ENCODE measurements around the gene BUD23.

The BUD23 gene

DNA sequence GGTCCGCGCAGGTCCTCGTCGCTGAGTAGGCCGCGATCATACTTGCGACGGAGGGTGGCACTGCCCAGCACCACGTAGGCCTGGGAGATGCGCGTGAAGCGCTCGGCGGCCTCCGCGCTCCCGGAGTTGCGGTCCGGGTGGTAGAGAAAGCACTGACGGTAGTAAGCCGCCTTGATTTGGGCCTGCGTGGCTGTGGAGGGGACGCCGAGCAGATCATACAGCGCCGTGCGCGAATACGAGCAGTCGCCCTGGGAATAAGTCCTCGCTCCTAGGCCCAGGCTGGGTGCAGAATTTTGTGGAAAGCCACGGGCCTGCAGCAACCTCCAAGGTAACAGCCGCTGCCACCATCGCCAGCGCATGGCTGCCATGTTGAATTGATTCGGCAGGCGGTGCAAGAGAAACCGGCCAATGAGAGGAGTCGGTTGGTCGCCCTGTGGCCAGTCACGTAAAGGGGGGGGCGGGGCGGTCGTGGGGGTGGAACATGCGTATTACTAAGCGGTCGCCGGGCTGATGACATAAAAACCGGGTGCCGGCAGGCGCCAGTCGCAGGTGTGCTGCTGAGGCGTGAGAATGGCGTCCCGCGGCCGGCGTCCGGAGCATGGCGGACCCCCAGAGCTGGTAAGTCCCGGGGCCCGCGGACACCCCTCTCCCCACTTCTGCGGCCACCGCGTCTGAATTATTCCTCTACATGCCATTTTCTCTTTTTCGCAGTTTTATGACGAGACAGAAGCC is at the start of gene BUD23, which contains the start of gene DNAJC30:
Gene BUD23 (plus strand): TSS at position 542 of the 732 bp plus-strand sequence. CDS start 29 bp downstream, at position 571.
Gene DNAJC30 (minus strand): TSS at position 398 of the 732 bp plus-strand sequence. CDS start 30 bp downstream, at position 368.
- peaks cover 21% of the 10 kb centered on the region for H3K4me1 ChIP-seq (ENCODE audit: control insufficient read depth, insufficient read depth, low read length)
- no peaks in the 10 kb centered on the region for H3K9me3 ChIP-seq (ENCODE audit: control insufficient read depth, low read length)
- H3K4me3 ChIP-seq (ENCODE audit: low read length), result peak within 1 kb of the TSS; percentile 97
- DNase-seq (ENCODE audit: low read depth), result peak; percentile 98
- H3K36me3 ChIP-seq (ENCODE audit: control insufficient read depth, insufficient read depth, low read length, severe bottlenecking), result peaks cover 14% of the 10 kb centered on the region
- peak within 1 kb of the TSS; percentile 95 for H3K9ac ChIP-seq (ENCODE audit: low read length)
- no peaks in the 10 kb centered on the region for H3K27me3 ChIP-seq (replicated peaks; ENCODE audit: control insufficient read depth, insufficient read depth, low read length)

DNA sequence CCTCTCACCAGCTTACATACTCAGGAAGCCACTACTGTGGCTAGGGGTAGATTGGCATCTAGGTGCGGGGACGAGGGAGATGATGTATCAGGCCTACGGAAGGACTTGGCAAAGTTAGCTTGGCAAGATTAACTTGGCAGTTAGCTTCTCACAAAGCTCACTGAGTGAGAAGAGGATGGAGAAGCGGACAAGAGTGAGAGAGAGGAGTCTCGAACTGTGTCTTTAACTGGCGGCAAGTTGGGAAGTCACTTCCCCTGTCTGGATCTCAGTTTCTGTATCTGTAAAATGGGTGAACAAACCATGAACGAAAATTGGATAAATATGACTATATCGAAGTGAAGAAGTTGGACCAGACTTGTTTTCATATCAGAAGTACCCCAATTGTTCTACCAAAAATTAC is 49.6 kb upstream of the BUD23 start:
- Histone ChIP-seq H3K27me3 (replicated peaks; ENCODE audit: control insufficient read depth, insufficient read depth, low read length) (peaks cover 16% of the 10 kb centered on the region), H3K4me3 (ENCODE audit: low read length) (no peak overlapping the region), H3K9ac (ENCODE audit: low read length) (no peak overlapping the region), H3K4me1 (ENCODE audit: control insufficient read depth, insufficient read depth, low read length) (peaks cover 9% of the 10 kb centered on the region), H3K9me3 (ENCODE audit: control insufficient read depth, low read length) (no peaks in the 10 kb centered on the region), H3K36me3 (ENCODE audit: control insufficient read depth, insufficient read depth, low read length, severe bottlenecking) (no peaks in the 10 kb centered on the region)
- no peak for DNase-seq (ENCODE audit: low read depth)

GRCh38 chr7:73635428-73636200 is 47.8 kb upstream of the BUD23 start:
- H3K27me3 ChIP-seq (replicated peaks; ENCODE audit: control insufficient read depth, insufficient read depth, low read length), result peaks cover 16% of the 10 kb centered on the region
- DNase-seq (ENCODE audit: low read depth), result no peak
- no peaks in the 10 kb centered on the region for H3K36me3 ChIP-seq (ENCODE audit: control insufficient read depth, insufficient read depth, low read length, severe bottlenecking)
- H3K4me1 ChIP-seq (ENCODE audit: control insufficient read depth, insufficient read depth, low read length), result peaks cover 9% of the 10 kb centered on the region
- H3K9me3 ChIP-seq (ENCODE audit: control insufficient read depth, low read length), result no peaks in the 10 kb centered on the region
- no peak overlapping the region for H3K9ac ChIP-seq (ENCODE audit: low read length)
- H3K4me3 ChIP-seq (ENCODE audit: low read length), result no peak overlapping the region

DNA sequence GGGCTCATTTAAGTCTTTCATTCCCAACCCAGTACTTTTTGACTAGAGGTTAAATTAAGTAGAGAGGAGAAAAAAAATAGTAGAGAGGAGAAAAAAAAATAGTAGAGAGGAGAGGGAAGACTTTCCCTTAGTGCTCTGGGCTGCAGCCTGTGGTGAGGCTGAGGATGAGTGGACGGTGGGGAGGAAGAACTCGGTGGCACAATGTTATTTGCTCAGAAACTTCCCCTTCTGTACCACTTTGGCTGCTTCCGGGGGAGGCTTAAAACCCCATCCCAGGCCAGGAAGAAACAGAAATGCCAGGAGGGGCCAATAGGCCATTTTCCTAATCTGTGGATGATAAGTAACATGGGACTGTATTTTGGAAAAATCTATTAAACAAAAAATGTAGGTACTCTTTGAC is 44.5 kb upstream of the BUD23 start:
- H3K9ac ChIP-seq (ENCODE audit: low read length), result no peak overlapping the region
- H3K36me3 ChIP-seq (ENCODE audit: control insufficient read depth, insufficient read depth, low read length, severe bottlenecking), result no peaks in the 10 kb centered on the region
- no peak for DNase-seq (ENCODE audit: low read depth)
- H3K4me3 ChIP-seq (ENCODE audit: low read length), result no peak overlapping the region
- H3K4me1 ChIP-seq (ENCODE audit: control insufficient read depth, insufficient read depth, low read length), result peaks cover 9% of the 10 kb centered on the region
- H3K9me3 ChIP-seq (ENCODE audit: control insufficient read depth, low read length), result no peaks in the 10 kb centered on the region
- H3K27me3 ChIP-seq (replicated peaks; ENCODE audit: control insufficient read depth, insufficient read depth, low read length), result peaks cover 14% of the 10 kb centered on the region

GRCh38 chr7:73642834-73643233 is 40.6 kb upstream of the BUD23 start:
- no peaks in the 10 kb centered on the region for H3K9me3 ChIP-seq (ENCODE audit: control insufficient read depth, low read length)
- peaks cover 3% of the 10 kb centered on the region for H3K4me1 ChIP-seq (ENCODE audit: control insufficient read depth, insufficient read depth, low read length)
- no peak for DNase-seq (ENCODE audit: low read depth)
- no peak overlapping the region for H3K4me3 ChIP-seq (ENCODE audit: low read length)
- no peaks in the 10 kb centered on the region for H3K36me3 ChIP-seq (ENCODE audit: control insufficient read depth, insufficient read depth, low read length, severe bottlenecking)
- H3K9ac ChIP-seq (ENCODE audit: low read length), result no peak overlapping the region
- H3K27me3 ChIP-seq (replicated peaks; ENCODE audit: control insufficient read depth, insufficient read depth, low read length), result peaks cover 44% of the 10 kb centered on the region

DNA sequence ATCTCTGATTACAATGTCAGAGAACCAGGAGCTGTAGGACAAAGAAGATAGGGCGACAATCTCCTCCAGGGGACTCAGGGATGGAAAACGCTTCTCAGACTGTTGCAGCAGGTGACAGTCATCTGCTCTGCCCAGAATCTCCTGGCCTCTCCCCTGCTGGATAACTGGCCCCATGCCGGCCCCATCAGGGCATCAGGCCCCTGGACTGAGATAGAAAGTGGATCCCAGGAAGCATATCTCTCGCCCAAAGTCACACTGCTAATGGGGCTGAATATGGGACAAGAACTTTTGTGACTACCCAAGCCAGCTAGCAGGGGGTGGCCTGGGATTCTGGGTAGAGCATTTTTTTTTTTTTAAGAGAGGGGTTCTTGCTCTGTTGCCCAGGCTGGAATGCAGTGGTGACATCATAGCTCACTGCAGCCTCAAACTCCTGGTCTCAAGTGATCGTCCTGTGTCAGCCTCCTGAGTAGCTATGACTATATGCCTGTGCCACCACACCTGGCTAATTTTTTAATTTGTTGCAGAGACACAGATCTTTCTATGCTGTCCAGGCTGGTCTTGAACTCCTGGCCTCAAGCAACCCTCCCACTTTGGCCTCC is 38.6 kb upstream of the BUD23 start:
- Histone ChIP-seq H3K4me3 (ENCODE audit: low read length) (no peak overlapping the region), H3K9me3 (ENCODE audit: control insufficient read depth, low read length) (no peaks in the 10 kb centered on the region), H3K36me3 (ENCODE audit: control insufficient read depth, insufficient read depth, low read length, severe bottlenecking) (no peaks in the 10 kb centered on the region), H3K9ac (ENCODE audit: low read length) (no peak overlapping the region), H3K27me3 (replicated peaks; ENCODE audit: control insufficient read depth, insufficient read depth, low read length) (peaks cover 60% of the 10 kb centered on the region), H3K4me1 (ENCODE audit: control insufficient read depth, insufficient read depth, low read length) (peaks cover 7% of the 10 kb centered on the region)
- no peak for DNase-seq (ENCODE audit: low read depth)

GRCh38 chr7:73645643-73646174 is 37.7 kb upstream of the BUD23 start:
- no peaks in the 10 kb centered on the region for H3K9me3 ChIP-seq (ENCODE audit: control insufficient read depth, low read length)
- H3K9ac ChIP-seq (ENCODE audit: low read length), result no peak overlapping the region
- peaks cover 65% of the 10 kb centered on the region for H3K27me3 ChIP-seq (replicated peaks; ENCODE audit: control insufficient read depth, insufficient read depth, low read length)
- no peak overlapping the region for H3K4me3 ChIP-seq (ENCODE audit: low read length)
- DNase-seq (ENCODE audit: low read depth), result no peak
- no peaks in the 10 kb centered on the region for H3K36me3 ChIP-seq (ENCODE audit: control insufficient read depth, insufficient read depth, low read length, severe bottlenecking)
- peaks cover 7% of the 10 kb centered on the region for H3K4me1 ChIP-seq (ENCODE audit: control insufficient read depth, insufficient read depth, low read length)

DNA sequence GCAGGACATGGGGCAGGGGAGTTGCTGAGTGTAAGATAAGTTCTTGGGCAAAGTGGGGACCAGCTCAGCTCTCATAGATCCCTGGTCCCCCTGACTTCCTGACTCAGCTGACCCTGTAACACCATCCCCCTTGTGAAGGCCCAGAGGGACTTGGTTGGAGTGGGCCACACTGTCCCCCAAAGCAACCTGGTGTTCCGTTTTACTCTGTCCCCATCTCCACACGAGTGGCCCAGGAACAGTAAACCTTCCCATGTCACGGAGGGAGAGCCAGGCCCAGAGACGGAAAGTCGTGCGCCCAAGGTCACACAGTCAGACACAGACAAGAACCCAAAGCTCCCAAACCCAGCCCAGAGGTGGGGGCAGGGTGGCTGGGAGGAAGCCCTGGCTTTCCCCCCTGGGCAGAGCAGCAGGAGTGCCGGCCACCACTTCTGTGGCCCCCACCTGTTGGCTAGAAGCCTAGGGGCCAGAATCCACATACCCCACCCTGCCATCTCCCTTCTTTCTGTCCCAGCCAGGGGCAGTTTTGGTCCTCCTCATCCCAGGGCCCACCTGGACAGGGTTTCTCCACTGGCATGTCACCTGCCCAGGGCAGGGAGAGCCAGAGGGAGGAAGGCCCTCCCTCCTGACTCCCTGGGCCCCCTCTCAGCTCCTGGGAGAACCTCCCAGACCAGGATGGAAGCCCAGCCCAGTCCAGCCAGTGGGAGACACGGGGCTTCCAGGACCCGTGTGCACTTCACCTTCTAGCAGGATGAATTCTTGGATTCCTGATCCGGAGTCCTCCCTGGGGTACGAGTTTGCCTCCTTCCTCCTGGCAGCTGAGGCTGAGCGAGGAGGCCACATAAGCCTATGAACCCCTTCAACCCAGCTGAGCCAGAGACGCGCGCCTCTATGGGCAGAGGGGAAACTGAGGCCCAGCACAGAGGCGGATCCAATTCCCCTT is 36.3 kb upstream of the BUD23 start:
- H3K9me3 ChIP-seq (ENCODE audit: control insufficient read depth, low read length), result no peaks in the 10 kb centered on the region
- DNase-seq (ENCODE audit: low read depth), result no peak
- H3K4me1 ChIP-seq (ENCODE audit: control insufficient read depth, insufficient read depth, low read length), result peaks cover 7% of the 10 kb centered on the region
- peak overlapping the region; percentile 62 for H3K4me3 ChIP-seq (ENCODE audit: low read length)
- no peak overlapping the region for H3K9ac ChIP-seq (ENCODE audit: low read length)
- no peaks in the 10 kb centered on the region for H3K36me3 ChIP-seq (ENCODE audit: control insufficient read depth, insufficient read depth, low read length, severe bottlenecking)
- H3K27me3 ChIP-seq (replicated peaks; ENCODE audit: control insufficient read depth, insufficient read depth, low read length), result peaks cover 71% of the 10 kb centered on the region

GRCh38 chr7:73647725-73648592 is 35.4 kb upstream of the BUD23 start:
- DNase-seq (ENCODE audit: low read depth), result peak; percentile 57
- H3K9ac ChIP-seq (ENCODE audit: low read length), result peak overlapping the region; percentile 15
- H3K27me3 ChIP-seq (replicated peaks; ENCODE audit: control insufficient read depth, insufficient read depth, low read length), result peaks cover 70% of the 10 kb centered on the region
- H3K36me3 ChIP-seq (ENCODE audit: control insufficient read depth, insufficient read depth, low read length, severe bottlenecking), result no peaks in the 10 kb centered on the region
- peak overlapping the region; percentile 62 for H3K4me3 ChIP-seq (ENCODE audit: low read length)
- H3K9me3 ChIP-seq (ENCODE audit: control insufficient read depth, low read length), result no peaks in the 10 kb centered on the region
- H3K4me1 ChIP-seq (ENCODE audit: control insufficient read depth, insufficient read depth, low read length), result peaks cover 7% of the 10 kb centered on the region
